Neural crest cell (in vitro differentiated cells): ENCODE data around the gene SWAP70. TPM values are rescaled to one million over a fixed set of nuclear protein-coding genes. Genes with fewer than 3 reads are reported as not detected.

ENCODE experiments used
- DNase-seq: peaks from one replicate; pipeline ENCODE4 v3.0.0; 2021; ENCODE audit warnings: low read depth, mixed read lengths, low spot score
- H3K27ac Mint-ChIP-seq: one replicate; pipeline ENCODE4 v1.8.0; 2021; ENCODE audit warnings: mild to moderate bottlenecking, mixed read lengths; ENCODE audit not compliant: unreplicated experiment
- H3K27me3 Mint-ChIP-seq: 2 replicates; pipeline ENCODE4 v1.8.0; 2021; ENCODE audit warnings: low read depth, mild to moderate bottlenecking, mixed read lengths
- H3K36me3 Mint-ChIP-seq: 2 replicates; pipeline ENCODE4 v1.8.0; 2021; ENCODE audit warnings: low read depth, mild to moderate bottlenecking, mixed read lengths
- H3K4me1 Mint-ChIP-seq: 2 replicates; pipeline ENCODE4 v1.8.0; 2021; ENCODE audit warnings: mixed read lengths
- H3K4me3 Mint-ChIP-seq: one replicate; pipeline ENCODE4 v1.8.0; 2021; ENCODE audit warnings: mild to moderate bottlenecking, mixed read lengths
- H3K9me3 Mint-ChIP-seq: 2 replicates; pipeline ENCODE4 v1.8.0; 2021; ENCODE audit warnings: mixed read lengths
- total RNA-seq: library from RNA; stranded (reverse); gene quantifications from 2 replicates; pipeline ENCODE4 v1.2.1, GENCODE V29; 2021
- TF ChIP-seq, protein P1 (sequence below): fragments of 200-600 bp; sonication (generic); conservative IDR thresholded peaks from 2 replicates; pipeline ENCODE4 v1.5.0; 2021; ENCODE audit warnings: antibody characterized with exemption, mild to moderate bottlenecking

The SWAP70 gene
- total RNA-seq, 1 donor from 2014 or later, result 18.1 TPM

DNA sequence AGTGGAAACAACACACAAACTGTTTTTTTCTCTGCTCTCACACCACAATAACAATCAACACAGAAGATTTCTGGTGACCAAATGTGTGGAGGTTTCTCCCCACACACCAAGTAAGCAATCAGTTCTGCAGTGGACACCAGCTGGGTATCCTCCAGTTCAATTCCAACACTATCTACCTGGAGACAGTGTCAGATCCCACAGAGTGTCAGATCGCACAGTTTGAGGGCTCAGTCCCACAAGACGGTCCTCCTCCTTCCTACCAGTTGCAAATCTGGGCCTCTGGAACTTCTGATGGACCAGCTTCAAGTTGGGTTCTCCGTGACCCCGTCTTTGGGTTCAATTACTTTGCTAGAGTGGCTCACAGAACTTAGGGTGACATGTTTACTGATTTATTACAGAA is 9.0 kb downstream of the SWAP70 start:
- Mint-ChIP-seq H3K4me1 (peaks cover 19% of the 10 kb centered on the region), H3K27me3 (no peaks in the 10 kb centered on the region), H3K36me3 (peaks cover 3% of the 10 kb centered on the region), H3K27ac (no peak overlapping the region), H3K4me3 (no peak overlapping the region), H3K9me3 (peaks cover 3% of the 10 kb centered on the region)
- no peak for DNase-seq
- TF ChIP-seq, protein P1, sequence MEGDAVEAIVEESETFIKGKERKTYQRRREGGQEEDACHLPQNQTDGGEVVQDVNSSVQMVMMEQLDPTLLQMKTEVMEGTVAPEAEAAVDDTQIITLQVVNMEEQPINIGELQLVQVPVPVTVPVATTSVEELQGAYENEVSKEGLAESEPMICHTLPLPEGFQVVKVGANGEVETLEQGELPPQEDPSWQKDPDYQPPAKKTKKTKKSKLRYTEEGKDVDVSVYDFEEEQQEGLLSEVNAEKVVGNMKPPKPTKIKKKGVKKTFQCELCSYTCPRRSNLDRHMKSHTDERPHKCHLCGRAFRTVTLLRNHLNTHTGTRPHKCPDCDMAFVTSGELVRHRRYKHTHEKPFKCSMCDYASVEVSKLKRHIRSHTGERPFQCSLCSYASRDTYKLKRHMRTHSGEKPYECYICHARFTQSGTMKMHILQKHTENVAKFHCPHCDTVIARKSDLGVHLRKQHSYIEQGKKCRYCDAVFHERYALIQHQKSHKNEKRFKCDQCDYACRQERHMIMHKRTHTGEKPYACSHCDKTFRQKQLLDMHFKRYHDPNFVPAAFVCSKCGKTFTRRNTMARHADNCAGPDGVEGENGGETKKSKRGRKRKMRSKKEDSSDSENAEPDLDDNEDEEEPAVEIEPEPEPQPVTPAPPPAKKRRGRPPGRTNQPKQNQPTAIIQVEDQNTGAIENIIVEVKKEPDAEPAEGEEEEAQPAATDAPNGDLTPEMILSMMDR, result no peak

DNA sequence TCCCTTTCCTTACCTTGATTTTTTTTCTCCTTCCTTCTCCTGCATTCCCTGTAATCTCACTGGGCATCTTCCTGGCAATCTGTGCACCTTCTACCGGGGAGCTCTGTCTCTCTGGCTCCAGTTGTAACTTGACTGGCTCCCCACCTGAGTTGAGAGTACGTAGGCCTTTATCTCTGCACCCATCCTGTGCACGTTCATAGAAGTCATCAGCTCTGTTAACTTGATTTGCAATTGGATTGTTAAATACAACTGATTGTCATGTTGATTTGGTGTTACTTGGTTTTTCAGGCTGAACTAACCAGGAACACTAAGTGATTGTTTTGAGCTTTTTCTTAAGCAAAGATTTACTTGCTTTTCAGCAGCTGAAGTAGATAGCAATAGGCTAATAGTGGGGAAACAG is 11.8 kb downstream of the SWAP70 start:
- Mint-ChIP-seq H3K4me1 (peaks cover 30% of the 10 kb centered on the region), H3K27ac (no peak overlapping the region), H3K36me3 (peaks cover 6% of the 10 kb centered on the region), H3K27me3 (no peaks in the 10 kb centered on the region), H3K4me3 (no peak overlapping the region), H3K9me3 (no peaks in the 10 kb centered on the region)
- DNase-seq, result no peak
- TF ChIP-seq, protein P1, result no peak

DNA sequence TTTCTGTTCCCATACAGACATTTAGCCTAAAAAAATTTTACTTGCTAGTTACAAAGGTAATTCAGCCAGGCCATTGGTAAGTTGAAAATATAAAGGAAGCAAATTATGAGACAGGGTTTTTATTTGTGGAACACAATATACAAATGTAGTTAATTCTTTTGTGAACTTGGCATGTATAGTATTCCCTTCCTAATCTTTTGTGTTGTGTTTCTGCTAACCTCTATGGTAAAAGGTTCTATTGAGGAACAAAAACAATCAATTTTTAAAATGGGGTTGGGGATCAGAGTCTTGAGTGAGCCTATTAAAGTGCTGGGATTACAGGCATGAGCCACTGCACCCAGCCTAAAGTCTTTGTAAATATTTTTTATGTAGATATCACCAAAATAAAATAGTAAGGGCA is 14.1 kb downstream of the SWAP70 start:
- Mint-ChIP-seq H3K27ac (no peak overlapping the region), H3K4me1 (peaks cover 28% of the 10 kb centered on the region), H3K36me3 (peaks cover 6% of the 10 kb centered on the region), H3K9me3 (no peaks in the 10 kb centered on the region), H3K27me3 (no peaks in the 10 kb centered on the region), H3K4me3 (no peak overlapping the region)
- TF ChIP-seq, protein P1, result no peak
- no peak for DNase-seq

DNA sequence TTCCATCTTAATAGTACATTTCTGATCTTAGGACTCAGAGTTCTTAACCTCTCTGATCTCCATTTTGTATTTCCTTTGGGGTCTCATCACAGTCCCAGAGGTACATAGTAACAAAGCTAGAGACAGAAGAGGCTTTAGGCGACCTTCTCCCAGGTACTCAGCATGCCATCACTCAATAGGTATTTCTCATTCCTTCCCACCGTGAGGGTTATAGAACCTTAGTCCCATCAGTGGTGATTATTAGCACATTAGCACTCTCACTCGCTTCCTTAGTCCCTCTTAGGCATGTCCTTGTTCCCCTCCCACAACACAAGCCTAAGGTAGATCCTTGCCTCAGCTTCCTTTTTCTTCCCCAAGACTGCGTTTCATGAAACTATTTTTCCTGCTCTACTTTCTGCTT is 14.7 kb downstream of the SWAP70 start:
- DNase-seq, result no peak
- Mint-ChIP-seq H3K27me3 (no peaks in the 10 kb centered on the region), H3K9me3 (no peaks in the 10 kb centered on the region), H3K36me3 (peaks cover 6% of the 10 kb centered on the region), H3K4me1 (peaks cover 23% of the 10 kb centered on the region), H3K4me3 (no peak overlapping the region), H3K27ac (no peak overlapping the region)
- TF ChIP-seq, protein P1, result no peak

DNA sequence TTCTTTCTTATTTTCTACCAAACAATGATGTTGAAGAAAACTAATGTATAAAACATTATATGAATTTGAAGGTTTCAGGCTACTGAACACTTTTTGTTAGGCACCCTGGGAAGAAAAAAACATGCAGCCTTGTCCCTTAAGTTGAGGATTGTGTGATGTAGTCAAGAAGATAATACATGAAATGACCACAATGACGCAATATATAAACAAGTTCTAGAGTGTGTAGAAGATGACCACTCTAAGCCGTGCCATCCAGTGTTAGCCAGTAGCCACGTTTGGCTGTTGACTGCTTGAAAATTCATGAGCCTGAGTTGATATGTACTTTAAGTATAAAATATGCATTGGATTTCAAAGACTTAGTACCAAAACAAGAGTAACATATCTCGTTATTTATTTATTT is 16.2 kb downstream of the SWAP70 start:
- no peak overlapping the region for H3K4me3 Mint-ChIP-seq
- no peak overlapping the region for H3K27ac Mint-ChIP-seq
- H3K36me3 Mint-ChIP-seq, result peaks cover 6% of the 10 kb centered on the region
- no peak for DNase-seq
- no peaks in the 10 kb centered on the region for H3K27me3 Mint-ChIP-seq
- no peaks in the 10 kb centered on the region for H3K9me3 Mint-ChIP-seq
- H3K4me1 Mint-ChIP-seq, result peaks cover 20% of the 10 kb centered on the region
- TF ChIP-seq, protein P1, result no peak
